WTC11 (cell line): Measurements from ENCODE around the gene SORT1. TPM values are rescaled to one million over a fixed set of nuclear protein-coding genes. Genes with fewer than 3 reads are reported as not detected.

Experiments used
- ATAC-seq: fragments of 200-7000 bp; cut with Tn5 transposase; 2 replicates; pipeline ENCODE4 v1.10.0; 2021; ENCODE audit warnings: mild to moderate bottlenecking, moderate library complexity
- CTCF ChIA-PET: fragments of 300-600 bp; sonication (Branson Sonifier 250); formaldehyde crosslinking; loops from one replicate; lab custom pipeline; 2021; ENCODE audit warnings: antibody characterized with exemption; lab: Charles Lee
- POLR2A ChIA-PET: fragments of 350-600 bp; sonication (Branson Sonifier 250); formaldehyde crosslinking; loops from one replicate; lab custom pipeline; 2021; ENCODE audit warnings: antibody characterized with exemption; lab: Charles Lee
- DNase-seq: peaks from one replicate; pipeline ENCODE4 v3.0.0; 2021; ENCODE audit warnings: low spot score
- H3K27ac Mint-ChIP-seq: 2 replicates; pipeline ENCODE4 v1.8.0; 2021; ENCODE audit warnings: mixed read lengths
- H3K27me3 Mint-ChIP-seq: 2 replicates; pipeline ENCODE4 v1.8.0; 2021; ENCODE audit warnings: low read depth, mild to moderate bottlenecking, moderate library complexity, mixed read lengths
- H3K36me3 Mint-ChIP-seq: 2 replicates; pipeline ENCODE4 v1.8.0; 2021; ENCODE audit warnings: mixed read lengths
- H3K4me1 Mint-ChIP-seq: 2 replicates; pipeline ENCODE4 v1.8.0; 2022; ENCODE audit warnings: mixed read lengths
- H3K4me3 Mint-ChIP-seq: 2 replicates; pipeline ENCODE4 v1.8.0; 2021; ENCODE audit warnings: mild to moderate bottlenecking, moderate library complexity, mixed read lengths
- H3K9me3 Mint-ChIP-seq: 2 replicates; pipeline ENCODE4 v1.8.0; 2021; ENCODE audit warnings: mixed read lengths
- CBFB ChIP-seq: sonication (generic); formaldehyde crosslinking; IDR thresholded peaks from 2 replicates; pipeline ENCODE4 v1.8.1; 2022; ENCODE audit warnings: mild to moderate bottlenecking, low read depth, missing genetic modification reagents
- MYBL2 ChIP-seq: sonication (generic); formaldehyde crosslinking; IDR thresholded peaks from 2 replicates; pipeline ENCODE4 v1.8.1; 2023; ENCODE audit warnings: mild to moderate bottlenecking, moderate library complexity, missing genetic modification reagents
- NFYB ChIP-seq: sonication (generic); formaldehyde crosslinking; conservative IDR thresholded peaks from 2 replicates; pipeline ENCODE4 v1.8.0; 2022; ENCODE audit warnings: low read depth, missing genetic modification reagents
- RORB ChIP-seq: fragments of 250-450 bp; sonication (Bioruptor Pico); IDR thresholded peaks from 2 replicates; pipeline ENCODE4 v1.9.0; 2021; ENCODE audit warnings: mild to moderate bottlenecking
- TCF7 ChIP-seq: sonication (generic); formaldehyde crosslinking; IDR thresholded peaks from 2 replicates; pipeline ENCODE4 v1.8.0; 2022; ENCODE audit warnings: mild to moderate bottlenecking, low read depth, missing genetic modification reagents, moderate library complexity
- TP53 ChIP-seq: sonication (generic); formaldehyde crosslinking; IDR thresholded peaks from 2 replicates; pipeline ENCODE4 v1.8.1; 2023; ENCODE audit warnings: mild to moderate bottlenecking, missing genetic modification reagents
- ZNF232 ChIP-seq: sonication (generic); formaldehyde crosslinking; IDR thresholded peaks from 2 replicates; pipeline ENCODE4 v1.8.0; 2022; ENCODE audit warnings: mild to moderate bottlenecking, missing genetic modification reagents
- ZNF263 ChIP-seq: sonication (generic); formaldehyde crosslinking; IDR thresholded peaks from 2 replicates; pipeline ENCODE4 v1.8.1; 2022; ENCODE audit warnings: low read depth, mild to moderate bottlenecking, moderate library complexity, missing genetic modification reagents
- total RNA-seq: library from RNA; stranded (reverse); gene quantifications from 3 replicates; pipeline ENCODE4 v1.2.3, GENCODE V29; 2021
- TF ChIP-seq, protein P1 (sequence below): sonication (generic); formaldehyde crosslinking; IDR thresholded peaks from 2 replicates; pipeline ENCODE4 v1.8.1; 2023; ENCODE audit warnings: mild to moderate bottlenecking, missing genetic modification reagents, borderline replicate concordance
- TF ChIP-seq, protein P2 (sequence below): fragments of 250-450 bp; sonication (Bioruptor Pico); IDR thresholded peaks from 2 replicates; pipeline ENCODE4 v1.9.0; 2021; ENCODE audit warnings: mild to moderate bottlenecking, borderline replicate concordance
- TF ChIP-seq, protein P3 (sequence below): sonication (generic); formaldehyde crosslinking; IDR thresholded peaks from 2 replicates; pipeline ENCODE4 v1.8.1; 2023; ENCODE audit warnings: mild to moderate bottlenecking, missing genetic modification reagents
- TF ChIP-seq, protein P4 (sequence below): fragments of 250-450 bp; sonication (Bioruptor Pico); IDR thresholded peaks from 2 replicates; pipeline ENCODE4 v1.9.0; 2021; ENCODE audit warnings: mild to moderate bottlenecking
- TF ChIP-seq, protein P5 (sequence below): sonication (generic); formaldehyde crosslinking; IDR thresholded peaks from 2 replicates; pipeline ENCODE4 v1.8.0; 2022; ENCODE audit warnings: mild to moderate bottlenecking, missing genetic modification reagents
- TF ChIP-seq, protein P6 (sequence below): sonication (generic); formaldehyde crosslinking; IDR thresholded peaks from 2 replicates; pipeline ENCODE4 v1.8.1; 2022; ENCODE audit warnings: mild to moderate bottlenecking, moderate library complexity, missing genetic modification reagents
- TF ChIP-seq, protein P7 (sequence below): fragments of 250-450 bp; sonication (Bioruptor Pico); IDR thresholded peaks from 2 replicates; pipeline ENCODE4 v1.9.0; 2021; ENCODE audit warnings: moderate library complexity, mild to moderate bottlenecking, inconsistent platforms, borderline replicate concordance

The SORT1 gene
- total RNA-seq, 1 experiment from 2014 or later, result 55.9 TPM

DNA sequence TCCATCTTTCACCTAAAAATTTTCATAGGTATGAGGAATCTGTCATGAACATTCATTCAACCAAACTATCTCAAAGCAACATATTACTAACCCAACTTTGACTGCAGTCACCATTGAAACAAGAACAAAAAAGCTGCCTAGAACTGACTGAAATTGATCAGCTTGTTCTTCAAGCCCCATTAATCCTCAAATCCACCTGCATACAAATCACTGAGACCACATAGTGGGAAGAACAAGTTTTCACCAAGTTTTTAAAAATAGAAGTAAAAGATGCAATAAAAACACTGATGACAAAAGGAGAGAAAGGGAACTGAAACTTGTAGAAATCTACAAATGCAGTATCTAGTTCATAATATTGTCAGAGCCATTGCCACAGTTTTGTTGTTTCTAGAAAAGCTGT is 6.1 kb downstream of the SORT1 start:
- H3K27ac Mint-ChIP-seq, result no peak overlapping the region
- H3K4me1 Mint-ChIP-seq, result peaks cover 43% of the 10 kb centered on the region
- no peaks in the 10 kb centered on the region for H3K36me3 Mint-ChIP-seq
- CTCF ChIA-PET, result interaction anchor here (1.0 to 1.4 kb wide), 2 partner anchors 99 to 128 kb away, joined by 3 read pairs; no protein-coding TSS in a partner anchor
- no peak for TF ChIP-seq RORB (CRISPR knock-in tag)
- TF ChIP-seq, protein P1, sequence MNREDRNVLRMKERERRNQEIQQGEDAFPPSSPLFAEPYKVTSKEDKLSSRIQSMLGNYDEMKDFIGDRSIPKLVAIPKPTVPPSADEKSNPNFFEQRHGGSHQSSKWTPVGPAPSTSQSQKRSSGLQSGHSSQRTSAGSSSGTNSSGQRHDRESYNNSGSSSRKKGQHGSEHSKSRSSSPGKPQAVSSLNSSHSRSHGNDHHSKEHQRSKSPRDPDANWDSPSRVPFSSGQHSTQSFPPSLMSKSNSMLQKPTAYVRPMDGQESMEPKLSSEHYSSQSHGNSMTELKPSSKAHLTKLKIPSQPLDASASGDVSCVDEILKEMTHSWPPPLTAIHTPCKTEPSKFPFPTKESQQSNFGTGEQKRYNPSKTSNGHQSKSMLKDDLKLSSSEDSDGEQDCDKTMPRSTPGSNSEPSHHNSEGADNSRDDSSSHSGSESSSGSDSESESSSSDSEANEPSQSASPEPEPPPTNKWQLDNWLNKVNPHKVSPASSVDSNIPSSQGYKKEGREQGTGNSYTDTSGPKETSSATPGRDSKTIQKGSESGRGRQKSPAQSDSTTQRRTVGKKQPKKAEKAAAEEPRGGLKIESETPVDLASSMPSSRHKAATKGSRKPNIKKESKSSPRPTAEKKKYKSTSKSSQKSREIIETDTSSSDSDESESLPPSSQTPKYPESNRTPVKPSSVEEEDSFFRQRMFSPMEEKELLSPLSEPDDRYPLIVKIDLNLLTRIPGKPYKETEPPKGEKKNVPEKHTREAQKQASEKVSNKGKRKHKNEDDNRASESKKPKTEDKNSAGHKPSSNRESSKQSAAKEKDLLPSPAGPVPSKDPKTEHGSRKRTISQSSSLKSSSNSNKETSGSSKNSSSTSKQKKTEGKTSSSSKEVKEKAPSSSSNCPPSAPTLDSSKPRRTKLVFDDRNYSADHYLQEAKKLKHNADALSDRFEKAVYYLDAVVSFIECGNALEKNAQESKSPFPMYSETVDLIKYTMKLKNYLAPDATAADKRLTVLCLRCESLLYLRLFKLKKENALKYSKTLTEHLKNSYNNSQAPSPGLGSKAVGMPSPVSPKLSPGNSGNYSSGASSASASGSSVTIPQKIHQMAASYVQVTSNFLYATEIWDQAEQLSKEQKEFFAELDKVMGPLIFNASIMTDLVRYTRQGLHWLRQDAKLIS, result no peak
- no peak for TF ChIP-seq ZNF232
- TF ChIP-seq, protein P2, sequence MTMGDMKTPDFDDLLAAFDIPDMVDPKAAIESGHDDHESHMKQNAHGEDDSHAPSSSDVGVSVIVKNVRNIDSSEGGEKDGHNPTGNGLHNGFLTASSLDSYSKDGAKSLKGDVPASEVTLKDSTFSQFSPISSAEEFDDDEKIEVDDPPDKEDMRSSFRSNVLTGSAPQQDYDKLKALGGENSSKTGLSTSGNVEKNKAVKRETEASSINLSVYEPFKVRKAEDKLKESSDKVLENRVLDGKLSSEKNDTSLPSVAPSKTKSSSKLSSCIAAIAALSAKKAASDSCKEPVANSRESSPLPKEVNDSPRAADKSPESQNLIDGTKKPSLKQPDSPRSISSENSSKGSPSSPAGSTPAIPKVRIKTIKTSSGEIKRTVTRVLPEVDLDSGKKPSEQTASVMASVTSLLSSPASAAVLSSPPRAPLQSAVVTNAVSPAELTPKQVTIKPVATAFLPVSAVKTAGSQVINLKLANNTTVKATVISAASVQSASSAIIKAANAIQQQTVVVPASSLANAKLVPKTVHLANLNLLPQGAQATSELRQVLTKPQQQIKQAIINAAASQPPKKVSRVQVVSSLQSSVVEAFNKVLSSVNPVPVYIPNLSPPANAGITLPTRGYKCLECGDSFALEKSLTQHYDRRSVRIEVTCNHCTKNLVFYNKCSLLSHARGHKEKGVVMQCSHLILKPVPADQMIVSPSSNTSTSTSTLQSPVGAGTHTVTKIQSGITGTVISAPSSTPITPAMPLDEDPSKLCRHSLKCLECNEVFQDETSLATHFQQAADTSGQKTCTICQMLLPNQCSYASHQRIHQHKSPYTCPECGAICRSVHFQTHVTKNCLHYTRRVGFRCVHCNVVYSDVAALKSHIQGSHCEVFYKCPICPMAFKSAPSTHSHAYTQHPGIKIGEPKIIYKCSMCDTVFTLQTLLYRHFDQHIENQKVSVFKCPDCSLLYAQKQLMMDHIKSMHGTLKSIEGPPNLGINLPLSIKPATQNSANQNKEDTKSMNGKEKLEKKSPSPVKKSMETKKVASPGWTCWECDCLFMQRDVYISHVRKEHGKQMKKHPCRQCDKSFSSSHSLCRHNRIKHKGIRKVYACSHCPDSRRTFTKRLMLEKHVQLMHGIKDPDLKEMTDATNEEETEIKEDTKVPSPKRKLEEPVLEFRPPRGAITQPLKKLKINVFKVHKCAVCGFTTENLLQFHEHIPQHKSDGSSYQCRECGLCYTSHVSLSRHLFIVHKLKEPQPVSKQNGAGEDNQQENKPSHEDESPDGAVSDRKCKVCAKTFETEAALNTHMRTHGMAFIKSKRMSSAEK (CRISPR knock-in tag), result no peak
- no peak for TF ChIP-seq CBFB (CRISPR knock-in tag)
- TF ChIP-seq, protein P3, sequence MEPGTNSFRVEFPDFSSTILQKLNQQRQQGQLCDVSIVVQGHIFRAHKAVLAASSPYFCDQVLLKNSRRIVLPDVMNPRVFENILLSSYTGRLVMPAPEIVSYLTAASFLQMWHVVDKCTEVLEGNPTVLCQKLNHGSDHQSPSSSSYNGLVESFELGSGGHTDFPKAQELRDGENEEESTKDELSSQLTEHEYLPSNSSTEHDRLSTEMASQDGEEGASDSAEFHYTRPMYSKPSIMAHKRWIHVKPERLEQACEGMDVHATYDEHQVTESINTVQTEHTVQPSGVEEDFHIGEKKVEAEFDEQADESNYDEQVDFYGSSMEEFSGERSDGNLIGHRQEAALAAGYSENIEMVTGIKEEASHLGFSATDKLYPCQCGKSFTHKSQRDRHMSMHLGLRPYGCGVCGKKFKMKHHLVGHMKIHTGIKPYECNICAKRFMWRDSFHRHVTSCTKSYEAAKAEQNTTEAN (CRISPR knock-in tag), result no peak
- no peak for TF ChIP-seq NFYB (CRISPR knock-in tag)
- TF ChIP-seq TCF7 (CRISPR knock-in tag), result no peak
- TF ChIP-seq, protein P4, sequence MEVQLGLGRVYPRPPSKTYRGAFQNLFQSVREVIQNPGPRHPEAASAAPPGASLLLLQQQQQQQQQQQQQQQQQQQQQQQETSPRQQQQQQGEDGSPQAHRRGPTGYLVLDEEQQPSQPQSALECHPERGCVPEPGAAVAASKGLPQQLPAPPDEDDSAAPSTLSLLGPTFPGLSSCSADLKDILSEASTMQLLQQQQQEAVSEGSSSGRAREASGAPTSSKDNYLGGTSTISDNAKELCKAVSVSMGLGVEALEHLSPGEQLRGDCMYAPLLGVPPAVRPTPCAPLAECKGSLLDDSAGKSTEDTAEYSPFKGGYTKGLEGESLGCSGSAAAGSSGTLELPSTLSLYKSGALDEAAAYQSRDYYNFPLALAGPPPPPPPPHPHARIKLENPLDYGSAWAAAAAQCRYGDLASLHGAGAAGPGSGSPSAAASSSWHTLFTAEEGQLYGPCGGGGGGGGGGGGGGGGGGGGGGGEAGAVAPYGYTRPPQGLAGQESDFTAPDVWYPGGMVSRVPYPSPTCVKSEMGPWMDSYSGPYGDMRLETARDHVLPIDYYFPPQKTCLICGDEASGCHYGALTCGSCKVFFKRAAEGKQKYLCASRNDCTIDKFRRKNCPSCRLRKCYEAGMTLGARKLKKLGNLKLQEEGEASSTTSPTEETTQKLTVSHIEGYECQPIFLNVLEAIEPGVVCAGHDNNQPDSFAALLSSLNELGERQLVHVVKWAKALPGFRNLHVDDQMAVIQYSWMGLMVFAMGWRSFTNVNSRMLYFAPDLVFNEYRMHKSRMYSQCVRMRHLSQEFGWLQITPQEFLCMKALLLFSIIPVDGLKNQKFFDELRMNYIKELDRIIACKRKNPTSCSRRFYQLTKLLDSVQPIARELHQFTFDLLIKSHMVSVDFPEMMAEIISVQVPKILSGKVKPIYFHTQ (CRISPR knock-in tag), result no peak
- no peak for TF ChIP-seq MYBL2 (CRISPR knock-in tag)
- POLR2A ChIA-PET, result no interaction called here
- H3K4me3 Mint-ChIP-seq, result no peak overlapping the region
- H3K27me3 Mint-ChIP-seq, result no peaks in the 10 kb centered on the region
- no peaks in the 10 kb centered on the region for H3K9me3 Mint-ChIP-seq
- no peak for ATAC-seq
- no peak for DNase-seq

DNA sequence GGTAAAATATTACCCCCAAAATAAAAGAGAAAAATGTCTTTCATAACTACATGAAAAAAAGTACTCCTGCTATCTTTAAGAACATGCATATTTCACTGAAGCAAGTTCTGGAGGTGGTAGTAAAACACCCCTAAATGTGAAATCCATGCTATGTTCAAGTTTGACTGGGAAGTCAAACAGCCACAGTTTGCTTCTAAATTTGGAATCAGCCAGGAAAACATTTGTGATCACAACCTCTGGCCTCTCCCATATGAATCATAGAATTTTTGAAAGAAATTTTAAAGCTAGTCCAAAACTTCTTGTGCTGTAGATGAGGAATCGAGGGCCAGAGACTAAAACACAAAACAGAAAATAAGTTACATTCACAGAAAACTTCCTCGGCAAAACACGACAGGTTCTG is 6.6 kb downstream of the SORT1 start:
- ChIA-PET POLR2A (no interaction called here), CTCF (interaction anchor here (1.0 kb wide), 1 partner anchor 127 kb away, joined by 3 read pairs; no protein-coding TSS in a partner anchor)
- ATAC-seq, result no peak
- no peak for DNase-seq
- H3K27me3 Mint-ChIP-seq, result no peaks in the 10 kb centered on the region
- no peak overlapping the region for H3K4me3 Mint-ChIP-seq
- no peak overlapping the region for H3K27ac Mint-ChIP-seq
- peaks cover 42% of the 10 kb centered on the region for H3K4me1 Mint-ChIP-seq
- H3K9me3 Mint-ChIP-seq, result no peaks in the 10 kb centered on the region
- H3K36me3 Mint-ChIP-seq, result no peaks in the 10 kb centered on the region
- TF ChIP-seq NFYB (CRISPR knock-in tag), result no peak
- TF ChIP-seq, protein P5, sequence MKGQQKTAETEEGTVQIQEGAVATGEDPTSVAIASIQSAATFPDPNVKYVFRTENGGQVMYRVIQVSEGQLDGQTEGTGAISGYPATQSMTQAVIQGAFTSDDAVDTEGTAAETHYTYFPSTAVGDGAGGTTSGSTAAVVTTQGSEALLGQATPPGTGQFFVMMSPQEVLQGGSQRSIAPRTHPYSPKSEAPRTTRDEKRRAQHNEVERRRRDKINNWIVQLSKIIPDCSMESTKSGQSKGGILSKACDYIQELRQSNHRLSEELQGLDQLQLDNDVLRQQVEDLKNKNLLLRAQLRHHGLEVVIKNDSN (CRISPR knock-in tag), result no peak
- TF ChIP-seq, protein P6, sequence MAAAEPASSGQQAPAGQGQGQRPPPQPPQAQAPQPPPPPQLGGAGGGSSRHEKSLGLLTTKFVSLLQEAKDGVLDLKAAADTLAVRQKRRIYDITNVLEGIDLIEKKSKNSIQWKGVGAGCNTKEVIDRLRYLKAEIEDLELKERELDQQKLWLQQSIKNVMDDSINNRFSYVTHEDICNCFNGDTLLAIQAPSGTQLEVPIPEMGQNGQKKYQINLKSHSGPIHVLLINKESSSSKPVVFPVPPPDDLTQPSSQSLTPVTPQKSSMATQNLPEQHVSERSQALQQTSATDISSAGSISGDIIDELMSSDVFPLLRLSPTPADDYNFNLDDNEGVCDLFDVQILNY (CRISPR knock-in tag), result no peak
- TF ChIP-seq ZNF263 (CRISPR knock-in tag), result no peak
- TF ChIP-seq, protein P7, sequence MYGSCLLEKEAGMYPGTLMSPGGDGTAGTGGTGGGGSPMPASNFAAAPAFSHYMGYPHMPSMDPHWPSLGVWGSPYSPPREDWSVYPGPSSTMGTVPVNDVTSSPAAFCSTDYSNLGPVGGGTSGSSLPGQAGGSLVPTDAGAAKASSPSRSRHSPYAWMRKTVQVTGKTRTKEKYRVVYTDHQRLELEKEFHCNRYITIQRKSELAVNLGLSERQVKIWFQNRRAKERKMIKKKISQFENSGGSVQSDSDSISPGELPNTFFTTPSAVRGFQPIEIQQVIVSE (CRISPR knock-in tag), result no peak
- TF ChIP-seq TP53 (CRISPR knock-in tag), result no peak
- TF ChIP-seq ZNF232, result no peak
